BLaER1 treated with 17β-estradiol and CSF1 and Interleukin-3, amounts not matched to agents 10 nM and 100 nM (cell line): Measurements from ENCODE around the gene AGBL3.
A peak's percentile ranks its signal among the peaks of the same experiment; 100 is the strongest.

Source experiments
- H3K27ac ChIP-seq, 11 experiments: shearing (Covaris generic); formaldehyde crosslinking; 2 replicates each; pipeline ENCODE4 v1.8.1; 2022
- H3K27me3 ChIP-seq, 11 experiments: shearing (Covaris generic); formaldehyde crosslinking; 2 replicates each; pipeline ENCODE4 v1.8.1; 2022
- H3K36me3 ChIP-seq, 11 experiments: shearing (Covaris generic); formaldehyde crosslinking; 2 replicates each; pipeline ENCODE4 v1.8.1; 2022
- H3K4me1 ChIP-seq, 10 experiments: shearing (Covaris generic); formaldehyde crosslinking; 2 replicates each; pipeline ENCODE4 v1.8.1; 2022
- H3K4me2 ChIP-seq, 11 experiments: shearing (Covaris generic); formaldehyde crosslinking; 2 replicates each; pipeline ENCODE4 v1.8.1; 2022
- H3K4me3 ChIP-seq, 10 experiments: shearing (Covaris generic); formaldehyde crosslinking; 2 replicates each; pipeline ENCODE4 v1.8.1; 2022
- H3K9ac ChIP-seq, 11 experiments: shearing (Covaris generic); formaldehyde crosslinking; 2 replicates each; pipeline ENCODE4 v1.8.1; 2022
- H3K9me3 ChIP-seq, 11 experiments: shearing (Covaris generic); formaldehyde crosslinking; replicated peaks in 1 of 11; 2 replicates each; pipeline ENCODE4 v1.8.1; 2022
- H4K20me1 ChIP-seq, 11 experiments: shearing (Covaris generic); formaldehyde crosslinking; 2 replicates each; pipeline ENCODE4 v1.8.1; 2022
- Cebpa-rat ChIP-seq, 11 experiments: shearing (Covaris generic); IDR thresholded peaks; 2 replicates each; pipeline ENCODE4 v1.8.1; 2022

AGBL3 gene

GRCh38 chr7:134985894-134986362 lies 380 bp upstream of the AGBL3 start:
- Histone ChIP-seq H3K4me3 (peak overlapping the region; percentile 72 to 87 (median 80)), H3K9ac (peak overlapping the region; percentile 82 to 90 (median 87)), H3K36me3 (peaks cover 0 to 28% (median 14%) of the 10 kb centered on the region in 11 experiments; a peak in 11 of 22 replicates), H3K27ac (peak overlapping the region; percentile 67 to 89 (median 85)), H3K4me1 (peaks cover 0 to 17% (median 5%) of the 10 kb centered on the region in 10 experiments; a peak in 10 of 20 replicates), H4K20me1 (no peaks in the 10 kb centered on the region), H3K4me2 (peak overlapping the region; percentile 75 to 90 (median 79)), H3K9me3 (no peaks in the 10 kb centered on the region; a peak in 1 of 22 replicates), H3K27me3 (no peaks in the 10 kb centered on the region)
- no peak for TF ChIP-seq Cebpa-rat (IDR thresholded peaks at IDR 0.05)

- no peak overlapping the region for H3K27ac ChIP-seq
- H3K36me3 ChIP-seq, result peaks cover 0 to 46% (median 23%) of the 10 kb centered on the region in 11 experiments; a peak in 14 of 22 replicates
- peaks cover 0 to 19% (median 8%) of the 10 kb centered on the region in 10 experiments; a peak in 12 of 20 replicates for H3K4me1 ChIP-seq
- H3K9me3 ChIP-seq, result no peaks in the 10 kb centered on the region
- H3K9ac ChIP-seq, result no peak overlapping the region; a peak in 1 of 22 replicates
- TF ChIP-seq Cebpa-rat (IDR thresholded peaks at IDR 0.05), result no peak
- peak overlapping the region in 7 of 11 experiments; percentile 75 to 90 (median 79); a peak in 10 of 22 replicates for H3K4me2 ChIP-seq
- no peaks in the 10 kb centered on the region for H4K20me1 ChIP-seq
- peak overlapping the region in 1 of 10 experiments; percentile 83; a peak in 1 of 20 replicates for H3K4me3 ChIP-seq
- H3K27me3 ChIP-seq, result no peaks in the 10 kb centered on the region
Measured at GRCh38 chr7:134988161-134988560, 1.9 kb downstream of the AGBL3 start.

GRCh38 chr7:134991469-134992339 lies 5.4 kb downstream of the AGBL3 start:
- TF ChIP-seq Cebpa-rat (IDR thresholded peaks at IDR 0.05), result no peak
- no peak overlapping the region for H3K4me3 ChIP-seq
- no peaks in the 10 kb centered on the region for H4K20me1 ChIP-seq
- H3K9ac ChIP-seq, result no peak overlapping the region
- peaks cover 18 to 79% (median 42%) of the 10 kb centered on the region in 11 experiments; a peak in 20 of 22 replicates for H3K36me3 ChIP-seq
- no peaks in the 10 kb centered on the region for H3K27me3 ChIP-seq
- peaks cover 8 to 34% (median 18%) of the 10 kb centered on the region in 10 experiments; a peak in 18 of 20 replicates for H3K4me1 ChIP-seq
- no peak overlapping the region for H3K27ac ChIP-seq
- H3K9me3 ChIP-seq, result no peaks in the 10 kb centered on the region
- no peak overlapping the region for H3K4me2 ChIP-seq

- Histone ChIP-seq H3K4me1 (peaks cover 2 to 28% (median 18%) of the 10 kb centered on the region in 10 experiments; a peak in 18 of 20 replicates), H3K36me3 (peaks cover 25 to 85% (median 48%) of the 10 kb centered on the region in 11 experiments), H3K27ac (no peak overlapping the region), H4K20me1 (no peaks in the 10 kb centered on the region), H3K9me3 (no peaks in the 10 kb centered on the region), H3K27me3 (no peaks in the 10 kb centered on the region), H3K4me2 (peak overlapping the region in 1 of 11 experiments; percentile 40; a peak in 1 of 22 replicates), H3K4me3 (no peak overlapping the region), H3K9ac (no peak overlapping the region)
- TF ChIP-seq Cebpa-rat (IDR thresholded peaks at IDR 0.05), result no peak
Measured at GRCh38 chr7:134992626-134993179, 6.4 kb downstream of the AGBL3 start.

GRCh38 chr7:134993877-134994456 lies 7.7 kb downstream of the AGBL3 start:
- TF ChIP-seq Cebpa-rat (IDR thresholded peaks at IDR 0.05), result no peak
- Histone ChIP-seq H3K4me1 (peaks cover 0 to 22% (median 17%) of the 10 kb centered on the region in 10 experiments; a peak in 16 of 20 replicates), H3K9ac (no peak overlapping the region), H3K4me3 (no peak overlapping the region), H3K36me3 (peaks cover 30 to 85% (median 48%) of the 10 kb centered on the region in 11 experiments), H4K20me1 (no peaks in the 10 kb centered on the region), H3K9me3 (no peaks in the 10 kb centered on the region; a peak in 1 of 22 replicates), H3K27ac (no peak overlapping the region), H3K27me3 (no peaks in the 10 kb centered on the region), H3K4me2 (no peak overlapping the region)

GRCh38 chr7:134995239-134996096 lies 9.2 kb downstream of the AGBL3 start:
- H3K4me2 ChIP-seq, result peak overlapping the region in 8 of 11 experiments; percentile 36 to 59 (median 44); a peak in 15 of 22 replicates
- H3K36me3 ChIP-seq, result peaks cover 30 to 76% (median 43%) of the 10 kb centered on the region in 11 experiments; a peak in 21 of 22 replicates
- peak overlapping the region in 5 of 11 experiments; percentile 20 to 61 (median 34); a peak in 6 of 22 replicates for H3K27ac ChIP-seq
- H3K27me3 ChIP-seq, result no peaks in the 10 kb centered on the region
- H3K4me1 ChIP-seq, result peaks cover 0 to 22% (median 17%) of the 10 kb centered on the region in 10 experiments; a peak in 16 of 20 replicates
- no peaks in the 10 kb centered on the region for H4K20me1 ChIP-seq
- peaks cover 0 to 6% (median 0%) of the 10 kb centered on the region in 11 experiments; a peak in 1 of 22 replicates for H3K9me3 ChIP-seq
- H3K4me3 ChIP-seq, result no peak overlapping the region
- TF ChIP-seq Cebpa-rat (IDR thresholded peaks at IDR 0.05), result no peak
- H3K9ac ChIP-seq, result peak overlapping the region in 2 of 11 experiments; percentile 2 to 27; a peak in 1 of 22 replicates

- no peak overlapping the region for H3K4me3 ChIP-seq
- peak overlapping the region in 3 of 11 experiments; percentile 8 to 61 (median 36); a peak in 5 of 22 replicates for H3K27ac ChIP-seq
- H3K4me1 ChIP-seq, result peaks cover 0 to 22% (median 17%) of the 10 kb centered on the region in 10 experiments; a peak in 16 of 20 replicates
- no peak overlapping the region for H3K9ac ChIP-seq
- H3K36me3 ChIP-seq, result peaks cover 26 to 71% (median 42%) of the 10 kb centered on the region in 11 experiments; a peak in 21 of 22 replicates
- no peaks in the 10 kb centered on the region for H4K20me1 ChIP-seq
- no peak for TF ChIP-seq Cebpa-rat (IDR thresholded peaks at IDR 0.05)
- H3K4me2 ChIP-seq, result peak overlapping the region in 6 of 11 experiments; percentile 36 to 59 (median 48); a peak in 9 of 22 replicates
- H3K27me3 ChIP-seq, result no peaks in the 10 kb centered on the region
- H3K9me3 ChIP-seq, result peaks cover 0 to 6% (median 0%) of the 10 kb centered on the region in 11 experiments; a peak in 1 of 22 replicates
Measured at GRCh38 chr7:134996097-134996550, 9.8 kb downstream of the AGBL3 start.
